Stimulated activated CD4-positive, alpha-beta T cell treated with anti-CD3 and anti-CD28 coated beads, Interleukin-2, amount 100 ng/mL, for 48 hours (primary cell): ENCODE results near the gene CUBN.
A peak's percentile ranks its signal among the peaks of the same experiment; 100 is the strongest.
"Not testable (repeated sequence)": the region's sequence is repeated elsewhere in the genome, so short reads cannot be mapped to it uniquely, and the experiment has no call there.

ENCODE experiments used
- DNase-seq, 2 donors: peaks; one replicate each; pipeline ENCODE4 v3.0.0-alpha.2; 2020

Gene CUBN

DNA sequence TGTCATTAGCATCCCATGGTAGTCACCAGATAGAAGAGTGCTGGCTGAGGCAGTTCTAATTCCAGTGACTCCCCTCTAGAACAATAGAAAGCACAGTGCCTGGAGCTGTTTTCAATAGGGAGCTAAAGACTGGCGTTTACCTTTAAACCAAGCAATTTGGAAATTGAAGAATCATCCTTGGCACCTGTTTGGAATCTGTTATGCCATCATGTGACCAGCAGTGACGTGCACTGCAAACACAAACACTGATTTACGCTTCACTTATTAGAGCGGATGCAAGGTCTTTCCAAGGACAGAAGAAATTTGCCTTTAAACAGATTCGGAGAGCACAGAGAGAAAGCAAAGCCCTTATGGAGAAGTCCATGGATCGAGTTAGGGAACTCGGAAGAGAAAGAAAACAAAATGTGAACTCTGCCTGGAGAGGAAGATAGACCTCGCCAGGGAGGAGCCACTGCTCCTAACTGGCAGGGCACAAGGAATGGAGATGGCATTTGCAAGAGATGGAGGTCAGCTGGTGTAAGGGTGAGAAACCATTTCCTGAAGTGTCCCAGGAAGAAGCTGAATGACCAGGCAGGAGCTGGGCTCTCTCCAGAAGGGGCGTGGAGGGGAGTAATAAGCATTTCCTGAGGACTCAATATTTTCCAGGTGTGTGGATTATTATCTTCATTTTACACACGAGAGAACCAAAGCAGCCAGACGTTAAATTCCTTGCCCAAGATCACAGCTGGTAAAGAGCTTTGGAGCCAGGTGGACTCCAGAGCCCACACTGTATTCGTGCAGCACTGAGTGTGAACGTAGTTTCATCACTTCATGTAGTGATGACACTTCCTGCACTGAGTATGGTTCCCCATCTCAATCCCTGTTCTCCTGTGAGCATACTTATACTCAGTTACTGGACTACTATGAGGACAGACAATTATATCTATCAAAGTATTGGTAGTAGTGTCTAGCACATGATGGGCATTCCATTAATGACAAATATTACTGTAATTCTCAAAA is 97.7 kb downstream of the CUBN start:
- no peak for DNase-seq

DNA sequence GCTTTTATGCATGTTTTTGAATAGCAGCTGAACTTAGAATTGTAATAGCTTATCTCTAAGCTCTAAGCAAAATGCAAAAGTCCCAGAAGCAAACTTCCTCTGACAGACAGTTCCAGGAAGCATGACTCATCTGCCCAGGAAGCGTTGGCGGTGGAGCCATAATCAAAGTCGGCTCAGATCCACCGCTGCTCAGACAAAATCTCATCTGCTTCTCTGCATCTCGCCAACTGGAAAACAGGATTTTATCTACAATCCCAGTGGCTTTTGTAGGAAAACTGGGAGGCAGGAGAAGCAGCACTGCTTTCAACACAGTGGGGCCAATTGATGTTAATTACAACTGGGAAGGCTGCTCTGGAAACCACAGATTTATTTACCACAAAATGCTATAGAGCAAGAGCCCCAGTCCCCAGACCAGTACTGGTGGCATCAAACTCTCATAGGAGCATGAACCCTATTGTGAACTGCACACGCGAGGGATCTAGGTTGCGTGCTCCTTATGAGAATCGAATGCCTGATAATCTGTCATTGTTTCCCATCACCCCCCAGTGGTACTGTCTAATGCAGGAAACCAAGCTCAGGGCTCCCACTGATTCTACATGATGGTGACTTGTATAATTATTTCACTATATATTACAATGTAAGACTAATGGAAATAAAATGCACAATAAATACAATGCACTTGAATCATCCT is 99.9 kb downstream of the CUBN start:
- DNase-seq = peak; percentile 64 to 78

DNA sequence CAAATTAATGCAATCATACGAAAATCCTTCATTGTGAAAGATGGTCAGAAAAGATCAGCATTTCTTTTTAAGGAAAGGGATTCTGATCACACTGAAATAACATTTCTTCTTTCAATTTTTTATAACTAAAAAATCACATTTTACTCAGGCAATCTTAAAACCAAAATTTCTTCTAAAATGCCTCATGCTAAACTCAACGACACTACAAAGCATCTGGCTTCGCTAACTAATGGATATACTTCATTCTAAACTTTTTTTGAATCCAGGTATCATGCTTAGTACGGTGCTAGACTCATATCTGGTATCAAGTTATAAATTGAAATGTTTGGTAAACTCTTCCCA is 100.4 kb downstream of the CUBN start:
- DNase-seq = no peak

DNA sequence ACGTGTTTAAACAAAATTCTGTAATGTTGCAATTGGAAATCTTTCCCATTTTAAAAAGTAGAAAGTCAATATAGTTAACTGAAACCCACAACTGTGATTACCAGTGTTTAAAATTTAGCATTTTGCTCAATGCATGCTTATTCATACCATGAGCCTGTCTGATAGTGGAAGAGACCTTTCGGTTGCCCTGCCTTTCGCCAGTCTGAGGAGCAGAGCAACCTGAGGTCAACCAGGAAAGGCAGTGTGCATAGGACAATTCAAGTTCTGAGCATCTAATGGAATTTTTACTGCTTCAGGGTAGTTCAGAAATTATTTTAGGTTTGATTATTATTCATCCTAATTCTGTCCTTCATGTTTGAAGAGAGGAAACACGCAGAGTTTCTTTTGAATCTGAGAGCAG is 100.8 kb downstream of the CUBN start:
- no peak for DNase-seq

DNA sequence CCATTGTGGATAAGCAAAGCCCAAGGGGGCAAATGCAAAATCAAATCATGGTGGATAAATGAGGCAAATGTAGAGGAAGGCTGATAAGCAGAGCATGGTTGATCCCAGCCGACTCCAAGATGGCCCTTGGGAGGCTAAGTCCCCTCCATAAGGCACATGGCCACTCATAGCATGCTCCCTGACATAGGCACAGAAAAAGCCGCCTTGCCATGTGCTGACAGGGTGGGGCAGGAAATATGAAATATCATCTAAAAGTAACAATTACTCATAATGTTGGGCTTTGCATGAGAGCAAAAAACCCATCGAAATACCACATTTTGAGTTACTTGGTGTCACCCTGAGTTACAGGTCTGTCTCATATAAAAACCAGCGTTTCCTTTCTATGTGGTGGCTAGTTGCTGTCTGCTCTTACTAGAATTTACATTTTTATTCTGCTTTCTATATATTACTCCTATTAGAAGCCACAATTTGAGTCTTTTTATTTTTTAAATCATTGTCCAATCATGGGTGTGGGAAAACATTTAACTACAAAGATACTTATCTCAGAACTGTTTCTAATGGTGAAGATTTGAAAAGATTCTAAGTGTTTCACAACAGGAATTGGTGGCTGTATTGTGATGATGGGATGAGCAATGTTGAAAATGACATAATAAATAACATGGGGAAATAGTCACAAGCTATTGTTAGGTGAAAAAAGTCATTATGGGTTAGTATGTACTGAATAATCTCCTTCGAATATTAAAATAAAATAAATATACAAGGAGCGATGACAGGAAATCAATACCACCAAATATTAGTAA is 102.7 kb downstream of the CUBN start:
- peak; percentile 38 to 56 for DNase-seq

DNA sequence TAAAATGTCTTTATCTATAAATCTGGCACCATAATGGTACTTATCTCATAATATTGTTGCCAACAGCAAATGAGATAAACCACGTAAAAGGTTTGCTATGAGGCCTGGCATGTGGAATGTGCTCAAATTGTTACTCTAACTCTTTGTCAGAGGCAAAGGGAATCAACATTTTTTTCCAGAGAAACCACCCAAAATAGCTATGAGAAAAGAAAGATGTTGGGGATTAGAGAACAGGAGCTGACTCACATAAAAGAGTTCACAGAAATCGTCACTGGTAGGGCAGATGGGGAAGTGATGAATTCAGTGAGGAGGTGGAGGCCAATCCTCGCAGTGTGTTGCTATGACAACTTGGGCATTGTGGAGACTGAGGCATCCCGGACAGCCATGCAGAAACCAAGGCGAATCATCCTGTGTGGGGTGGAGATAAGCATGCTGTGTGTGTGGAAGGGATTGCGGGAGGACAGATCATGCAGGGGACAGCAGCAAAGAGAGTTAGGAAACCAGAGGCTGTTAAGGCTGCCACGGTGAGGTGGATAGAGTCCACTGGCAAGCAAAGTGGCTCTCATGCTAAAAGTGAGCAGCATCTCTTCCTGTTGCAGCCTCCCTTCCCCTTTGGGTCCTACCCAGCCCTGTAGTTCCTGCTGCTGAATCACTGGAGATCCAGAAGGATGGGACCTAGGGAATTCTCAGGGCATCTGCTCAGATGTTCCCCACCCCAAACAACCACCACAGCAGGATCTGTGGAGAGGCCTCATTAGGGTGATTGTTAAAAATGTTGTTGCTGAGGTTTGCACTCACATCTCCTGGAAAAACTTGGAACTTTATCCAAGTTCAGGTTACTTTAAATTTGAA is 103.9 kb downstream of the CUBN start:
- DNase-seq = peak; percentile 58 to 67

DNA sequence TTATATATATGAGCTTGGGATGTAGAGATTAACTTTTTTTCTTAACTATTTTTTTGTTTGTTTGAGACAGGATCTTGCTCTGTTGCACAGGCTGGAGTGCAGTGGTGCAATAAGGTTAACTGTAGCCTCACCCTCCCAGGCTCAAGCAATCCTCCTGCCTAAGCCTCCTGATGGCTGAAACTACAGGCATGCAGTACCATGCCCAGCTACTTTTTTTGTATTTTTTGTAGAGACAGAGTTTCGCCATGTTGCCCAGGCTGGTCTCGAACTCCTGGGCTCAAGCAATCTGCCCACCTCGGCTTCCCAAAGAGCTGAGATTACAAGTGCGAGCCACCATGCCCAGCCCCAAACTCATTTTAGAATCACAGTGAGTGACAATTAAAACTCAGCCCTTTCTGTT is 105.2 kb downstream of the CUBN start:
- no peak for DNase-seq

DNA sequence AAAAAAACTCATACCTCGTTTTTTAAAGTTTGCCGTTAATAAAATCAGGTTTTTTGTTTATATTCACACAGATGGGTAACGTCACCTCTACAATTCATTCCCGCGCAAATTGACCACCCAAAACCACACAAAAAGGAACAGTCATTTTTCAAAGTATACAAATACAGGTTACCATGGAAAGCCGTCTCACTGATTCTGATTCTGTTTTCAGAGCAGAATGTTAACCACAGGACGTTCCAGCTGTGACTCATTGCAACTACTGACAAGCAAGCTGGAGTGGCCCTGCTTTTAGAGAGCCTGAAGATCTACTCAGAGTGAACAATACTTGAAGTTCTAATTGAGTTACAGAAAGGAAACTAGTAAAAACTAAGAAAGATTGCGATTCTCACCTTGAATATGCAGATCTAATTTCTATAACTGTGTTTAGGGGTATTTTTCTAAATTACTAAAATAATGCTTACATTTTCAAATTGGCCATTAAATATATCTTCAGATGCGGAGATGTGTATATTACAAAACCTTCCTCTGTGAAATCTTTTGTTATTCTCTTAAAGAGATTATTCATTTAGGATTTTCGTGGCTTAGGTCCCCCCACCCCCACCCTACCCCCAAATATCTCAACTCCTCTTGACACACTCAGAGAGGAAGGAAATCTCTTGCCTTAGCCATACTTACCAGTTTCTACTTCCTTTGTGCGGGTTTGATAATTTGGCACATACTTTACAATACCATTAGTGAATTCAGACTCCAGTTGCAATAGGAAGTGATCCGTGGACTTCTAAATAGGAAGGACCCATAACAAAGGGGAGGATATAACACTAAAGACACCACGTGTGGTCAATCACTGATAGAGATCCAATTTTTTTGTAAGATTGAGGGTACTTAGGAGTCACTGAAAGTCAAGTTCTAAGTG is 106.0 kb downstream of the CUBN start:
- DNase-seq = peak; percentile 51 to 60

DNA sequence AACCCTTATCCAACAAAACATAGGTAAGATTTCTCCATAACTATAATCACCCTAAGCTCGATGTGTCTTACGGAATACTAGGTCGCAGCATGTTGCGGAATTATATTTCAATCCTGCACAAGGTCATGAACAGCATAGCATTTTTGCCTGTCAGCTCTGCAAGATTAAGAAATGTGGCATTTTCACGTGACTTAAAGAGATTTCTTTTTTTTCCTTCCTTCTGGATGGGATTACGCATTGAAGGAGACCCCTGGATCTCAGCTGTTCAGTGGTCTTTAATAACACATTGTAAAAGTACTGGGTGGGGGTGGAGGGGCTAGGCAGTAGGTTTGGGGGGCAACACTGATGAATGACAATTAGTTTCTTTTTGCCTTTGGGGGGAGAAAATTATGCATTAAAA is 106.7 kb downstream of the CUBN start:
- no peak for DNase-seq

DNA sequence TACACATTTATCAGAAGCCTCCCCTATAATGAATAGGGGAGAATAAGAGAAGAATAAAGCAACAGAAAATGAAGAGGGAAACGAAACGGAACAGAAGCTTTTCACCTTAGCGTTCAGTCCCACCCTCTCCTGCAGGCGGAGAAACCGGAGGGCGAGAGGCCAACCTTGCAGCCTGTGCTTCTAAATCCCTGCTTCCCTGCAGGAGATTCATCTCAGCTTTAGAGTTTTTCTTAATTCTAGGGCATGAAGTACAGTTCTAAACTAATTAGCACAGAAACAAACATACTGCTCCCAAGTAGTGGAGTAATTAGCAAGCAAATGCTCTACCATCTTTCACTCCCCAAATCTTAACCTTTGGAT is 107.2 kb downstream of the CUBN start:
- DNase-seq = no peak

DNA sequence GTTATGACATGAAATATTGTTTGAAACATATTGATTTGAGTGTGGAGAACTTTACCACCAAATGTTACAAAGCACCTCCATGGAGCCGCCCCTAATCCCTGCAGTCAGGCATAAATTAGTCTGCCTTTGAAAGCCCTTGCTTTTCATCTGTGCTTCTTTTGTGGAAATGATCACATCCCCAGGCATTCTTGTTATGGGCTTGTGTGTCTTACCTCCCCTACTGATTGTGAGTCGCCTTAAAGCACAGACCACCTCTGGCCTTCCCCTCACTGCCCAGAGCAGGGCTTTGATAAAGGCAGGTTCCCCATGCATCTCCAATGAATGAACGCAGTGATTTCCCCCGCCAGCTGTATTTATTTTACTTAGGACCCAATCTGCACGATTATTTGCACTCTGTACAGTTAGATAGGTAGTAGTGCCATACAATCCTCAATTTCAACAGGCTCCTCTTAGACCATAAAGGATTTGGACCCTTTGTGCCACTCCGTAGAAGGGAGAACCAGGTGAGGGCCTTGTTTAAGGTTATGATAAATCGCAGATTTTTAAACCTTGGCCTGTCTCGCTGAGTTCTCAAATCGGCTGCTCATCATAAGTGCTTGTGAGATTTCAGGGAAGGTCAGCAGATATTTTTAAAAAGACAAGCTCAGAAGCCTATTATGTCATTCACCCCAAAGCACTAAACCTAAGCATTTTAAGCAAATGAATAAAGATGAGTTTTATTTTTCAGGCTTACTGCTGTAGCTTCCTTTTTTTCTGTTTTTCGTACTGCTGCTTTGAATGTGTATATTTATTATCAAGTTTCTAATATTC is 107.8 kb downstream of the CUBN start:
- DNase-seq = no peak

DNA sequence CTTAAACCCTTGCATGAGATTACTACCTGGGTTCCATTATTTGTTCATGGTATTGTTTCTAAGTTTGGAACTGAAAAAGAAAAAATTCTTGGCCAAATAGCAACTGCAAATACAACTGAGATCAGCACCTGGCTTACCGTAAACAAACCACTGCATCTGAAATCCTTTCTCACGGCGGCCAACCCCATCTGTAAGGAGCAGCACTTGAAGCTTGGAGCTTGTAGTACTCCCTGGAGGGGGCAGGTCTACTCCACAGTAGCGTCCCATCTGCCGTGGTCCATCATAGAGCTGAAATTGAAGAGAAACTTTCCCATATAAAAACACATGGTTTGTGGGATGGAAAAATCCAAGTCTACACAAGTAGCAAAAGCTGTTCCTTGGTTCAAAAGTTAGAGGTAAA is 109.9 kb downstream of the CUBN start:
- no peak for DNase-seq

DNA sequence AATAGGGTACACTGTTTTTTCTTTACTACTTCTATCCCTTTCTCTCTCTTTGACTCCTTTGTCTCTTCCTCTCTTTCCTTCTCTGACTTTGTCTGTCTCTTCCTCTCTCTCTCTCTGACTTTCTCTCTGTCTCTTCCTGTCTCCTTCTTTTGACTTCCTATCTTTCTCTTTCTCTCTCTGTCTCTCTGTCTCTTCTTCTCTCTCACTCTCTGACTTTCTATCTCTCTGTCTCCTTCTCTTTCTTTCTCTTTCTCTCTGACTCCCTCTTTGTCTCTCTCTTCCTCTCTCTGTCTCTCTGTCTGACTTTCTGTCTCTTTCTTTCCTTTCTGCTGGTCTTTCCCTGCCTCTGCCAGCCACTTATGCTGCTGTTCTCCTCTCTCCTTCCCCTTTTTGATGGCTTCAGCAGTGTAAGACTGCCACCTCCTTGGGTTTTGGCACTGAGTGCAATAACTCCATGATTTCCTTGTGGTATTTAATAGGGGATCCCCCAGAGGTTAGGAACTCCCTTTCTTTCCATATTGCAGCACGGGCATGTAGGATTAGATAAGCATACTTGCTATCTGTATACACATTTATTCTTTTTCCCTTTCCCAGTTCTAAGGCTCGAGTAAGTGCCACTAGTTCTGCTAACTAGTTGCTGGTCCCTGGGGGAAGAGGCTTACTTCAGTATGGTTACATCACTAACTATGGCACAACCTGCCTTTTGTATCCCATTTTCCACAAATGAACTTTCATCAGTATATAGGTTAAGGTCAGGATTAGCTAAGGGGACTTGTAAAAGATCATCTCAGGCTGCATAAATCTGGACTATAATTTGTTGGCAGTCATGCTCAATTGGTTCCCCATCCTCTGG is 116.3 kb downstream of the CUBN start:
- DNase-seq = not testable (repeated sequence)

DNA sequence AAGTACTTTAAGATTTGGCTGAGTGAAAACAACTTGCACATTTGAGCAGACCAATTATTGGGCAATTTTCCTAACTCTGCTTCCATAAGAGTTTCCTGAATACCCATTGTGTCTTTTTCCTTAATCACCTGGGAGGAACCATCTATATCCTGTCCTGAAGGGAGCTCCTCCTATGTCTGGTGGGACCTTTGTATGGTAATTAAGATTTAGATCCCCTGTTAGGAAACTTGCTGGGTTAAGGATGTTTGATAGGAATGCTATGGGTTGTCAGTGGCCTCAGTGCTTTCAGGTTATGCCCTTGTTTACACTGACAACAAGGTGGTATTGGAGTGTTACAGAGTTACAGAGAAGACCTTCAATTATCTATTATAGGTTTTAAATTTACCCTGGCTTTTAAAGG is 116.9 kb downstream of the CUBN start:
- DNase-seq = not testable (repeated sequence)

DNA sequence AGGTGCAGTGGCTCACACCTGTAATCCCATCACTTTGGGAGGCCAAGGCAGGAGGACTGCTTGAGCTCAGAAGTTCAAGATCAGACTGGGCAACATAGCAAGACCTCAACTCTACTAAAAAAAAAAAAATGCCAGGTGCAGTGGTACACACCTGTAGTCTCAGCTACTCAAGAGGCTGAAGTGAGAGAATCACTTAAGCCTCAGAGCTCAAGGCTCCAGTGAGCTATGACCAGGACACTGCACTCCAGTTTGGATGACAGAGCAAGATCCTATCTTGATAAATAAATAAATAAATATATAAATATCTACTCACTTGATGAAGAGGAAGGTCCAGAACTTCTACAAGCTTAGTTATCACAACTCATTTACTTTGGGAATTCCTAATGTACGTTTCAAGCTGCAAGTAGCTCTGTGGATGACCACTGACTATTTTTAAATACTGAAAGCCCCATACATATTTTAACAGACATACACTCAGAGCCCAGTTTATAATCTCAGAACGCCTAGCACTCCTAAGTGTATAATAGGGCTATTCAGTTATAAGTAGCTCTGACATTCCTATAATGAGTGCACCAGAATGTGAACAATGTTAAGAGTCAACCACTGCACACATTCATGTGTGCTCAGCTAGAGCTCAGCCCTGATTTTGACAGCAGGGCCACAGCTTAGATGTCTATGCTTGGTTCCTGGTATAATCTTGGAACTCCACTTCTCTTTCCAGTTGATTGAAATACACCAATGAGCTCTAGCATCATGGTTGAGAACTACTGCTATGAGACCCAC is 119.1 kb downstream of the CUBN start:
- no peak for DNase-seq

DNA sequence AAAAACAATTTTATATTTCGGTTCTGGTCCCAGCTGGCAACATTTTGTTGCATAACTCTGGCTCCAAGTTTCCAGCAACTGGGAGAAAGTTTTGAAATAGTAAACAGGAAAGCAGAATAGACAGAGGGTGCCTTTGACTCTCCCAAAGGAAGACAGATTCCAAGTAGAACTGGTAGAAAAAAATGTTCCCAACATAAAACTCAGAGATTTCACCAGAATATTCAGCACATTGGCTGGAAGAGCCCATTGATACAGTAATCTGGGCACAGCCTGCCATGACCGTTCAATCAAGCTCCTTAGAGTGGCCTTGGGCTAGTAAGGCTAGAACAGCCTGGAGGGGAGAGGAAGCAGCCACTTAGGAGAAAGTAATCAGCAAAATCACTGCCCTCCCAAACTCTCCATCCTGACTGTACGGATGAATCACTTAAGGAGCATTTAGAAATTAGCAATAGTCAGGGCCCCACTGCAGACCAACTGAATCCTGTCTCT is 120.4 kb downstream of the CUBN start:
- no peak for DNase-seq

DNA sequence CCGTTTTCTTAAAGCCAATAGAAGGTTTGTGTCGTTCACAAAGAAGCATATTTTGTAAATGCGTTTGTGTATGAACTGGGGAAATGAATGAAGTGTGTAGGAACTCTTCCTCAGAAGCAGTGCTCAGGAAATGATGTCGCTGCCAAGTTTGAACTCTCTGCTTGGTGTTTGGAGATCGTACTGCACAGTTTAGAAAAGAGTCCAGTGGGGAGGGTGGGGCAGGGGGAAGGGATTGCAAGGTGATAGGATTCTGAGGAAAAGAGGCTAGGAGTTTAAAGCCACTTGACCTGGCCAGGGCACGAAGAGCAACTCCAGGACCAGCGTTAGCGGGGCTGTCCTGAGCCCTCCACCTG is 122.2 kb downstream of the CUBN start:
- DNase-seq = no peak

DNA sequence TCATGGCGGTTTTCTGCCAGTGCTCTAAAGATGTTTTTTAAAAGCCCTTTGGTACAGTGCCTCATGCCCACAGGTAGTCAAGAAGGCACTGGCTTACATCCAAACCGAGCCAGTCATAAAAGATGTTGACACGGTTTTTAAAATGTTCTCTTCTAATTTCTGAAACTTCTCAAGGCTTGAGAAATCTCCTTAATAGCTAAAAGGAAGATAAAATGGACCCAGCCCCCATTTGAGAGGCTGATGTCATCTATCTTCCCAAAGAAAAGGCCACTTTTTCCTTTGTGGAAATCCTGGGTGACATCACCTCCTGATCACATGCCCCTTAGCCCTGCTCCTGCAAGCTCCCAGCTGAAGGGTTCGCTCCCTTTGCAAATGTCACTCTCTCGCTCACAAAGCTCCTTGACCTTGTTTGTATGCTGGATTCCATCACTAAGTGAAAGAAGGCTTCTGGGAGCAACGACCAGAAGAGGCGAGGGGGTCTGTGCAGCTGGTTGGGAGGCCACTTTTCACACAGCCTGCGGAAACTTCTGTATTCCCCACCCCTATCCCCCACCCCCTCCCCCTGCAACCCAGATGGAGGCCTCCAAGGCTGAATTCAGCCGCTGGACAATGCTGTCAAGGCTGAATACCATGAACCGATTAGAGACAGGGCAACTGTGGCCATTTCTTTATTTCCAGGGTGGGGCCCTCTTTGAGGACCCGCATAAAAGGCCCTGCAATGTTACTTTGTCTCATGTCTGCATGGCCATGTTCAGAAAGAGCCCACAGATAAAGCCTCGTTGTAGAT is 122.8 kb downstream of the CUBN start:
- DNase-seq = no peak
